GM19193 (cell line): ENCODE measurements around the gene TRPV3.

Experiments used
- POLR2A ChIP-seq: IDR thresholded peaks from 4 replicates; pipeline ENCODE4 v1.6.1; 2011; ENCODE audit not compliant: insufficient read depth, insufficient read length; ENCODE audit errors: extremely low read depth

The TRPV3 gene

DNA sequence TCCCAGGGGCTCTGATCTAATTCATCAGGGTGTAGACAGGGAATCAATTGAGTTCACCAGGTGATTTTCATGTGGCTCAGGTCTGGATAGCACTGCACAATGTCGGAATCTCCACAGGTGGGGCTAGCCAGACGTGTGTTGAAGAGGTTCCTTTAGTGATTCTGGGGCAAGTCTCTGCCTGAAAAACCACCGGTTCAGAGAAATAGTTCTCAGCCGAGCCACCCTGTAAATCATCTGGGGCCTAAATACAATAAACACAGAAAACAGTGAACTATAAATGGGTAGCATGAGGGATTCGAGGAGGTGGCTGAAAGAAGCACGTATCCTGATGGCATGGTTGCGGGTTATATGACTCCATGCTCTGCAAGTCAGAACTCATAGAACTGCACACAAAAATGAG is 60.5 kb downstream of the TRPV3 start:
- no peak for TF ChIP-seq POLR2A

DNA sequence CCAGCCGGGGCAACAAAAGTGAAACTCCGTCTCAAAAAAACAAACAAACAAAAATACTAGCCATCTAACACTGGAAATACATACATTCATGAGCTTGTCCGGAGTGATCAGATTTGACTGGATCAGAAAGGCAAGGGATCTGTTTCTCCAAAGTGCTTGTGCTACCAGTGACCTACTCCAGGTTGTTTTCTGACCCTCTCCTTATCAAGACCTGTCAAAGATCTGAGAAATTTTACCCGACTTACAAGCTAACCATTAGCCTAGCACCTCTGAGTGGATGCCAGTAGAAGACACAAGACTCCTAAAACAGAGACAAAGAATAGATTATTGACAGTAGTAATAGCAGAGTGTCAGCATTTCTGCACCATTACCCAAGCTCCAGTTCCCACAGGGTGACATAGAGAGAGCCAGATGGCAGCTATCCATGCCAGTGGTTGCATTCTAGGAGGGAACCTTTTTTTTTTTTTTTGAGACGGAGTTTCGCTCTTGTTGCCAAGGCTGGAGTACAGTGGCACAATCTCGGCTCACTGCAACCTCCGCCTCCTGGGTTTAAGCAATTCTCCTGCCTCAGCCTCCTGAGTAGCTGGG is 72.0 kb downstream of the TRPV3 start:
- TF ChIP-seq POLR2A: no peak

DNA sequence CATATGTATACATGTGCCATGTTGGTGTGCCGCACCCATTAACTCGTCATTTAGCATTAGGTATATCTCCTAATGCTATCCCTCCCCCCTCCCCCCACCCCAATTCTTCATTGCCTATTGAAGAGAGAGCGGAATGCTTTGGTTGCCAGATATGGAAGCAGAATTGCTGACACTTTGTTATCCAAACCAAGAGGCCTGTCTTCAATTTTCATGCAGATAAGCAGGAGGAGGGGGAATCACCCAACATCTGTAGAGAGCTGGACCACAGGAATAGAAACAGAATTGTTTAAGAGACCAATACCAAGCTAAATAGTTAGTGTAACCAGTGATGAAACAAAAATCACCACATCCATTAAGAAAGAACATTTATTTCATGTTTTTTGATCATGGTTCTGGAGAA is 74.8 kb downstream of the TRPV3 start:
- TF ChIP-seq POLR2A: no peak

DNA sequence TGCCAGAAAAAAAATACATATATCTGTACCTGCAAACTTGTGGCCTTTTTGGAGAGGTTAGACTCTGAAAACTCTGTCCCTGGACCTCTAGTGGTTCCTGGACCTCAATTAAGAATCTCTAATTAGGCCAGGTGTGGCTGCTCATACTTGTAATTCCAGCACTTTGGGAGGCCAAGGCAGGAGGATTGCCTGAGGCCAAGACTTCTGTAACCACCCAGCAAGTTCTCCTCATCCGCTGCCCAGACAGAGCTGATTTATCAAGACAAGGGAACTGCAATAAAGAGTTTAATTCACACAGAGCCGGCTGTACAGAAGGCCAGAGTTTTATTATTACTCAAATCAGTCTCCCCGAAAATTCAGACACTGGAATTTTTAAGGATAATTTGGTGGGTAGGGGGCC is 77.6 kb downstream of the TRPV3 start:
- TF ChIP-seq POLR2A: no peak

DNA sequence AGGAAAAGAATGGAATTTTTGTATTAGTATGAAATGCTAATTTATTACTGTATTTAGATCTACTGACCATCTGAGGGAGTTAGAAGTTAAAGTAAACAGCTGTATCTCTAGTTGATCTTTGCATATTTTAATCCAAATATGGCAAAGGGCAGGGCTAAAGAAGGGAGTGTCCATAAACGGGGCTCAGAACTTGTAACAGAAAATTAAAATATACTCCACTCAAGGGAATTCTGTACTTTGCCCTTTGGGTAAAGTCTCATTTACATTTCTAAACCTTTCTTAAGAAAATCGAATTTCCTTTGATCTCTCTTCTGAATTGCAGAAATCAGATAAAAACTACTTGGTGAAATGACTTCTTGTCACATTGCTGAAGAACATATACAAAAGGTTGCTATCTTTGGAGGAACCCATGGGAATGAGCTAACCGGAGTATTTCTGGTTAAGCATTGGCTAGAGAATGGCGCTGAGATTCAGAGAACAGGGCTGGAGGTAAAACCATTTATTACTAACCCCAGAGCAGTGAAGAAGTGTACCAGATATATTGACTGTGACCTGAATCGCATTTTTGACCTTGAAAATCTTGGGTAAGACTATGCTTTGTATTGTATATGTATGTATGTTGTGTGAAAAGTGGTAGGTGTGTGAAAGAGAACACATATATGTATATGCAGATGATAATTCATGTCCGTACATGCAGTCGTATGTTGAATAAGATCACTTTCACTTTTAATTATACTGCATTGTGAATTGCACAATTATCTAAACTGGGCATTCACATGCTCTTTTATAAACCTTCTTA is 81.6 kb downstream of the TRPV3 start, which contains the start of gene ASPA:
ASPA (plus strand) TSS at position 186 of the 799 bp plus-strand sequence; CDS start at position 349, 163 bp downstream.
- TF ChIP-seq POLR2A: no peak

DNA sequence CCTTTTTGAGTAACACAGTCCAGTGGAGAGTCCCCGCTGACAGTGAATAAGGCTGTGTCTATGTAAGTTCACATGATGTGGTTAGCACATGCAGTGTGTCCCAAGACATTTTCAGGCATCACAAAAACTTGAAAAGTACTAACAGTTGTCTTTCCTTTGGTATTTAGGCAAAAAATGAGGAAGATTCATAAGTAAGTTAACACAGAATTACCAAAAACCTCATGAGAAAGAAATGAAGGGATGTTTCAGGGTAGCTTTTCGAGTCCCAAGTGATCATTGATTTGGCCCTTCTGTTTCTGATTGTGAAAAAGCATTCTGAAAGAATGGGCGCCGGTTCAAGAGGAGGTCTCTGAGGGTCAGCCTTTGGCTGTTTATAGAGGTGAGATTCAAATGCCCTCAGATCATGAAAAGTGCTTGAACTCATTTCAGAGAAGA is 82.3 kb downstream of the TRPV3 start:
- TF ChIP-seq POLR2A: no peak

DNA sequence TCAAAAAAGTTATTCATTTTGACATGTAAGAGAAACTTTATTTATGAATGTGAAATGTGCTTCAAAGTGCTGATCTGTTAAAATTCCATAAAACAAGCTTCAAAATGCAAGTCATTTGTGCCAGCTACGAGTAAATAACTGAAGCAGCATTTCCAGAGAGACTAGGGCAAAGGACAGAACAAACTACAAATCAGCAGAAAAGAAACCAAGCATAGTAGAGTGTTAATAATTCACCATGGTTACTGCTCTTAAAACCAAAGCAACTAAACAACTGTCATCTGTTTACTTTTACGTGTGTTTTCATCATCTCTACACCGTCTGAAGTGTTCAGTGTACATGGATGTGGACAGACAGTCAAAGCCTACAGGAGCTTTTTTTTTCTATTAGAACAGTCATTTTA is 83.4 kb downstream of the TRPV3 start:
- no peak for TF ChIP-seq POLR2A

DNA sequence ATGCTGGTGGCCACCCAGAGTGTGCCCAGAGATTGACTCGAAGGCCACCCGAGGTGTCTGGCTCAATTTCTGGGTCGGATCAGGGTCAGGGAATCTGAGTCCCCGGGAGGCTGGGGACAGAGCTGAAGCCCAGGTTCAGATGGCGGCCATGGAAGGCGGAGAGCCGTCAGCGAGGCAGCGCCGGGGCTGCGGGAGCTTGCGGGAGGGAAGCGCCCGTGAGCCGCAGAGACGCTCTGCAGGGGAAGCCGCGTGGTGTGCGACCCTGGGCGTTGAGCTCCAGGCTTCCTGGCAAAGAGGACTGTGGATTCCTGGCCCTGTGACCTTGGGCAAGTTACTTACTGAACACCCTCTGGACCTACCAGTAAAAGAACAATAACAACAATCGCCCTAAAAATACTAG is 85.5 kb downstream of the TRPV3 start:
- no peak for TF ChIP-seq POLR2A

DNA sequence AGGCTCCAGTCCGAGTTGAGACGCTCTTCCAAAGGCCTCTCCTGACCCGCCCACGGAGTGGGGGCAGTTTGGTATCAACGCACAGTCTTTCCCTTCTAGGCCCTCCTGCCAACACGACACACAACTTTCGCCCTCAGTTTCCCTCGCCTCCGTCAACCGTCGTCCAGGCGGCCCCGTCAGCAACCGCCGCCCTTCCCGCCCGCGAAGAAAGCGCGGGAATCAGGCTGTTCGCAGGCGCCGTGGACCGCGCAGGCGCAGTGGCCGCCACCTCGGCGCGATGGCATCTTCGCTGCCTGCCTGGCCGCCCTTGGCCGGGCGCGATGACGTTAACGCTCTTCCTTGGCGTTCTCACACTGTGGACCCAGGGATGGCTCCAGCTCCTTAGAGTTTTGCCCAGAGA is 86.0 kb downstream of the TRPV3 start, which contains the start of gene SPATA22:
SPATA22 (minus strand) TSS at position 221 of the 400 bp plus-strand sequence. CDS start 2,494 bp downstream, outside the sequence.
- no peak for TF ChIP-seq POLR2A

DNA sequence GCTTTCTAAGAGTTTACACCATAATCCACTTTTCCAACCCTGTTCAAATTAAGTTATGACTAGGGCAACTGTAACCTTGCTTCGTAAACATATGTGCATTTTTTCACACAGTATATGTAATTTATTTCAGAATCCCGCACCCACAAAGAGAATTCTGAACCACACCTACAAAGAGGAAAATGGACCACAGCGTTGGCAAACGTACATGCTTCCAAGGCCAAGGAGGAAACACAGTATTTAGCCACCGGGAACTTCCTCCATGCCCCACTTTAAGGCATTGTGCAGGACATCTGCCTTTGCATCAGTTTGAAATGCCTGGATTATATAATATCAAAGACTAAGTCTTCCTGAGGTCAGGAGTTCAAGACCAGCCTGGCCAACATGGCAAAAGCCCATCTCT is 88.1 kb downstream of the TRPV3 start:
- no peak for TF ChIP-seq POLR2A
